ENCODE data around the gene ATP5MC3.

DNA sequence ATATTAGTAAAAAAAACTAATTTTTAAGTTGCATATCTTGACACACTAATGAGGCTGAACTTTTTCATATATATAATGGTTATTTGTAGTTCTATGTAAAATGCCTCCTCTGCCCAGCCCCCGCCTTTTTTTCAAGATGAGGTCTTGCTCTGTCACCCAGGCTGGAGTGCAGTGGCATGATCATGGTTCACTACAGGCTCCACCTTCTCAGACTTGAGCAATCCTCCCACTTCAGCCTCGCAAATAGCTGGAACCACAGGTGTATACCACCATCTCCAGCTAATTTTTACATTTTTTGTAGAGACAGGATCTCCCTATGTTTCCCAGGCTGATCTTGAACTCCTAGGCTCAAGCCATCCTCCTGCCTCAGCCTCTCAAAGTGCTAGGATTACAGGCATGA lies 37.8 kb downstream of the ATP5MC3 start:
- TF ChIP-seq, protein P1, sequence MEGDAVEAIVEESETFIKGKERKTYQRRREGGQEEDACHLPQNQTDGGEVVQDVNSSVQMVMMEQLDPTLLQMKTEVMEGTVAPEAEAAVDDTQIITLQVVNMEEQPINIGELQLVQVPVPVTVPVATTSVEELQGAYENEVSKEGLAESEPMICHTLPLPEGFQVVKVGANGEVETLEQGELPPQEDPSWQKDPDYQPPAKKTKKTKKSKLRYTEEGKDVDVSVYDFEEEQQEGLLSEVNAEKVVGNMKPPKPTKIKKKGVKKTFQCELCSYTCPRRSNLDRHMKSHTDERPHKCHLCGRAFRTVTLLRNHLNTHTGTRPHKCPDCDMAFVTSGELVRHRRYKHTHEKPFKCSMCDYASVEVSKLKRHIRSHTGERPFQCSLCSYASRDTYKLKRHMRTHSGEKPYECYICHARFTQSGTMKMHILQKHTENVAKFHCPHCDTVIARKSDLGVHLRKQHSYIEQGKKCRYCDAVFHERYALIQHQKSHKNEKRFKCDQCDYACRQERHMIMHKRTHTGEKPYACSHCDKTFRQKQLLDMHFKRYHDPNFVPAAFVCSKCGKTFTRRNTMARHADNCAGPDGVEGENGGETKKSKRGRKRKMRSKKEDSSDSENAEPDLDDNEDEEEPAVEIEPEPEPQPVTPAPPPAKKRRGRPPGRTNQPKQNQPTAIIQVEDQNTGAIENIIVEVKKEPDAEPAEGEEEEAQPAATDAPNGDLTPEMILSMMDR (IDR thresholded peaks at IDR 0.05; ENCODE audit: low read length): no peak
- no peak for TF ChIP-seq EZH2 (IDR thresholded peaks at IDR 0.05; ENCODE audit: borderline replicate concordance, low read length)
